GM06990 (cell line): ENCODE data around the gene CMPK2.

Source experiments
- DNase-seq: peaks from one replicate; pipeline ENCODE4 v3.0.0-alpha.2; 2011; ENCODE audit not compliant: insufficient read length; ENCODE audit errors: extremely low read depth
- H3K27me3 ChIP-seq: replicated peaks from 2 replicates; pipeline ENCODE4 v1.6.0; 2011; ENCODE audit warnings: low read length; ENCODE audit not compliant: control insufficient read depth, insufficient read depth
- H3K36me3 ChIP-seq: 2 replicates; pipeline ENCODE4 v1.5.1; 2011; ENCODE audit warnings: low read length; ENCODE audit not compliant: control insufficient read depth, insufficient read depth
- H3K4me3 ChIP-seq: replicated peaks from 2 replicates; pipeline ENCODE4 v1.5.1; 2011; ENCODE audit warnings: low read depth, mild to moderate bottlenecking, control low read depth, low read length
- TF ChIP-seq, protein P1 (sequence below): IDR thresholded peaks from 2 replicates; pipeline ENCODE4 v1.5.1; 2011; ENCODE audit warnings: low read length, control low read depth, mild to moderate bottlenecking, inconsistent platforms; ENCODE audit not compliant: insufficient read depth, poor library complexity, severe bottlenecking

Gene CMPK2

GRCh38 chr2:6814869-6815268, 50.8 kb downstream of the CMPK2 start:
- Histone ChIP-seq H3K27me3 (peaks cover 1% of the 10 kb centered on the region), H3K4me3 (no peak overlapping the region), H3K36me3 (no peaks in the 10 kb centered on the region)
- DNase-seq = no peak
- TF ChIP-seq, protein P1, sequence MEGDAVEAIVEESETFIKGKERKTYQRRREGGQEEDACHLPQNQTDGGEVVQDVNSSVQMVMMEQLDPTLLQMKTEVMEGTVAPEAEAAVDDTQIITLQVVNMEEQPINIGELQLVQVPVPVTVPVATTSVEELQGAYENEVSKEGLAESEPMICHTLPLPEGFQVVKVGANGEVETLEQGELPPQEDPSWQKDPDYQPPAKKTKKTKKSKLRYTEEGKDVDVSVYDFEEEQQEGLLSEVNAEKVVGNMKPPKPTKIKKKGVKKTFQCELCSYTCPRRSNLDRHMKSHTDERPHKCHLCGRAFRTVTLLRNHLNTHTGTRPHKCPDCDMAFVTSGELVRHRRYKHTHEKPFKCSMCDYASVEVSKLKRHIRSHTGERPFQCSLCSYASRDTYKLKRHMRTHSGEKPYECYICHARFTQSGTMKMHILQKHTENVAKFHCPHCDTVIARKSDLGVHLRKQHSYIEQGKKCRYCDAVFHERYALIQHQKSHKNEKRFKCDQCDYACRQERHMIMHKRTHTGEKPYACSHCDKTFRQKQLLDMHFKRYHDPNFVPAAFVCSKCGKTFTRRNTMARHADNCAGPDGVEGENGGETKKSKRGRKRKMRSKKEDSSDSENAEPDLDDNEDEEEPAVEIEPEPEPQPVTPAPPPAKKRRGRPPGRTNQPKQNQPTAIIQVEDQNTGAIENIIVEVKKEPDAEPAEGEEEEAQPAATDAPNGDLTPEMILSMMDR = no peak

GRCh38 chr2:6814312-6814711, 51.4 kb downstream of the CMPK2 start:
- TF ChIP-seq, protein P1 = no peak
- DNase-seq = no peak
- H3K4me3 ChIP-seq = no peak overlapping the region
- peaks cover 1% of the 10 kb centered on the region for H3K27me3 ChIP-seq
- no peaks in the 10 kb centered on the region for H3K36me3 ChIP-seq

DNA sequence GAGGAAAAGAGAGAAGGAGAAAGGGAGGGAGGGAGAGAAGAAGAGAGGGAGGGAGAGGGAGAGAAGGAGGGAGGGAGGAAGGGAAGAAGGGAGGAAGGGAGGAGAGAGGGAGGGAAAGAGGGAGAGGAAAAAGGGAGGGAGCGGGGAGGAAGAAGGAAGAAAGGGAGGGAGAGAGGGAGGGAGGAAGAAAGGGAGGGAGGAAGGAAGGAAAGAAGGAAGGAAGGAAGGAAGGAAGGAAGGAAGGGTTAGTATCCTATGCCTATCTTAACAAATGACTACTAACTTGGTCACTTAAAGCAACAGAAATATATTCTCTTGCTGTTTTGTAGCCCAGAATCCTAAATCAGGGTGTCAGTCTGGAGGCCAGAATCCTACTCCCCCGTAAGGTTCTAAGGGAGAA, 52.1 kb downstream of the CMPK2 start:
- Histone ChIP-seq H3K4me3 (no peak overlapping the region), H3K27me3 (peaks cover 1% of the 10 kb centered on the region), H3K36me3 (no peaks in the 10 kb centered on the region)
- TF ChIP-seq, protein P1 = no peak
- no peak for DNase-seq

GRCh38 chr2:6812857-6813530, 52.7 kb downstream of the CMPK2 start:
- TF ChIP-seq, protein P1 = no peak
- Histone ChIP-seq H3K4me3 (no peak overlapping the region), H3K27me3 (peaks cover 1% of the 10 kb centered on the region), H3K36me3 (no peaks in the 10 kb centered on the region)
- no peak for DNase-seq

- no peak for DNase-seq
- Histone ChIP-seq H3K27me3 (no peaks in the 10 kb centered on the region; the same call in none of the 2 replicates), H3K36me3 (no peaks in the 10 kb centered on the region), H3K4me3 (no peak overlapping the region)
- TF ChIP-seq, protein P1 = no peak
Measured at GRCh38 chr2:6810961-6811360, 54.7 kb downstream of the CMPK2 start.

- DNase-seq = no peak
- no peak overlapping the region for H3K4me3 ChIP-seq
- TF ChIP-seq, protein P1 = no peak
- H3K36me3 ChIP-seq = no peaks in the 10 kb centered on the region
- no peaks in the 10 kb centered on the region; the same call in none of the 2 replicates for H3K27me3 ChIP-seq
Measured at GRCh38 chr2:6808426-6808825, 57.3 kb downstream of the CMPK2 start.
